GM21717 (cell line): ENCODE data around the gene PEMT.
"Not testable (repeated sequence)": the region's sequence is repeated elsewhere in the genome, so short reads cannot be mapped to it uniquely, and the experiment has no call there.

Experiments
- ATAC-seq: cut with Tn5 transposase; IDR thresholded peaks from one replicate; pipeline ENCODE4 v1.9.1; 2021; ENCODE audit warnings: mild to moderate bottlenecking, moderate library complexity; ENCODE audit not compliant: unreplicated experiment

The PEMT gene, protein sequence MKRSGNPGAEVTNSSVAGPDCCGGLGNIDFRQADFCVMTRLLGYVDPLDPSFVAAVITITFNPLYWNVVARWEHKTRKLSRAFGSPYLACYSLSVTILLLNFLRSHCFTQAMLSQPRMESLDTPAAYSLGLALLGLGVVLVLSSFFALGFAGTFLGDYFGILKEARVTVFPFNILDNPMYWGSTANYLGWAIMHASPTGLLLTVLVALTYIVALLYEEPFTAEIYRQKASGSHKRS

DNA sequence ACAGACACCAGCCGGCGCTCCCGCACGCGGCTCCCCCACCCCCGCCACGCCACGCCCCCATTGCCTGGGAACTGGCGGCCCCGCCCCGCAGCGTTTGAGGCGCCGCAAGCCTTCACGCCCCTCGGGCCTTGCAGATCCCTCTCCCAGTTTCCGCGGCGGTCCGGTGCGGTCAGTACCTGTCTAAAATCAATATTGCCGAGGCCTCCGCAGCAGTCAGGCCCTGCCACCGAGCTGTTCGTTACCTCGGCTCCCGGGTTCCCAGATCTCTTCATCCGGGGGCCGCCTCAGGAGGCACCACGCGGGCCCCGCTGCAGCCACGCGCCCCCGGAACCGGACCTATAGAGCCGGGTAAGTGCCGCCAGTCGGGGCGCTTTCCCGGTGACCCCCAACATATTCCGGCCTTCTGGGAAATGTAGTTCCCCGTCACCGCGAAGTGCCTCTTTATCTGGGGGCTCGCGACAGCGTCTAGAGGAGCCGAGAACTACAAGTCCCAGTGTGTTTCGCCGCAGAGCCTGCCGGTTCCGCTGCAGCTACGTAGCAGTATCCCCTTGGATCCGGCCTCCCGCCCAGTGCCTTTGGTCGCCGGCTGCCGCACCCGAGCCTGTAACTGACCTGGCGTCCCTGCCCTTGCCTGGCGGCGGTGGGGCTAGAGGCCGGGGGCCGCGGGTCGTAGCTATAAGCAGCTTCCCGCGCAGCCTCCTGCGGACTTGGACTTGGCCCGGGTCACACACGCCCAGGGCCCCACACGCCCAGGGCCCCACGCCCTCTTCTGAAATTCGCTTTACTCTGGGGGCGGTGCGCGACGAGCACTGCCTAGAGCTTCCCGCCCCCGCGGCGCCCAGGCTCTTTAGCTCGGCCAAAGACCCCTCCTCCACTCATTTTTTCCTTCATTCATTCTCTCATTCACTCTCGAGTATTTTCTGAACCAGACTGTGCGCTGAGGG lies at the start of gene PEMT:
PEMT (minus strand) TSS at position 354 of the 944 bp plus-strand sequence; CDS start at position 272, 82 bp downstream.
- peak; percentile 87 for ATAC-seq

- not testable (repeated sequence) for ATAC-seq
These were observed 48.3 kb upstream of the PEMT start for GRCh38 chr17:17639661-17640270.

DNA sequence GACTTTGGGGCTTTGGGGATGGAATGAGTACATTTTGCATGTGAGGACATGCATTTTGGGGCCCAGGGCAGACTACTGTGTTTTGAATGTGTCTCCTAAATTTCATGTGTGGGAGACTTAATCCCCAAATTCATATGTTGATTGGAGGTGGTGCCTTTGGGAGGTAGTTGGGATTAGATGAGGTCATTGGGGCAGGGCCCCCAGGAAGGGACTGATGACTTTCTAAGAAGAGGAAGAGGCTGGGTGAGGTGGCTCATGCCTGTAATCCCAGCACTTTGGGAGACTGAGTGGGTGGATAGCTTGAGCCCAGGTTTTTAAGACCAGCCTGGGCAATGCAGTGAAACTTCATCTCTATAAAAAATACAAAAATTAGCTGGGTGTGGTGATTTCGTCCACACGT lies 47.0 kb upstream of the PEMT start:
- ATAC-seq, result no peak

GRCh38 chr17:17636272-17636885 lies 44.9 kb upstream of the PEMT start:
- no peak for ATAC-seq

- ATAC-seq, result not testable (repeated sequence)
These were observed 44.2 kb upstream of the PEMT start for GRCh38 chr17:17635537-17636271.

GRCh38 chr17:17635126-17635525 lies 43.6 kb upstream of the PEMT start:
- ATAC-seq, result no peak

- no peak for ATAC-seq
These were observed 41.8 kb upstream of the PEMT start for GRCh38 chr17:17633310-17633709.

- ATAC-seq, result not testable (repeated sequence)
These were observed 41.2 kb upstream of the PEMT start for GRCh38 chr17:17632690-17633089.

DNA sequence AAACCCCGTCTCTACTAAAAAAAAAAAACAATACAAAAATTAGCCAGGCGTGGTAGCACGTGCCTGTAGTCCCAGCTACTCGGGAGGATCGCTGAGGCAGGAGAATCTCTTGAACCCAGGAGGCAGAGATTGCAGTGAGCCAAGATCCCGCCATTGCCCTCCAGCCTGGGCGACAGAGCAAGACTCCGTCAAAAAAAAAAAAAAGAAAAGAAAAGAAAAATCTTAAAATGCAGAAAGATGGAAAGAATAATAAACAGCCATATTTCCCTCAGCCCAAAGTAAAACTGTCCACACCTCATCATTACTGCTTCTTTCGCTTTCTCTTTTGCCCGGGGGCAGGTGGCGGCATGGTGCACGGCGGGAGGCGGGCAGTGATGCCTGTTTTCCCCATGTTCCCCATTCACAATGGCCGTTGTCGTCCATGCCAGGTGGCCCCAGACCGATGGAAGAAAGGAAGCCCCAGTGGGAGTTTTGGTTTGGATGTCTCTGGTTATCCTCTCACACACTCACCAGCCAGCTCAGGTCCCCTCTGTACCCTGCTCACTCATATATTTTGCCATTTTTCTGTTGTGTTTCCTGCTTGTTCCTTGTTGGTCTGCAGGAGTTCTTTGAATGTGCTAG lies 37.0 kb upstream of the PEMT start:
- ATAC-seq, result no peak

DNA sequence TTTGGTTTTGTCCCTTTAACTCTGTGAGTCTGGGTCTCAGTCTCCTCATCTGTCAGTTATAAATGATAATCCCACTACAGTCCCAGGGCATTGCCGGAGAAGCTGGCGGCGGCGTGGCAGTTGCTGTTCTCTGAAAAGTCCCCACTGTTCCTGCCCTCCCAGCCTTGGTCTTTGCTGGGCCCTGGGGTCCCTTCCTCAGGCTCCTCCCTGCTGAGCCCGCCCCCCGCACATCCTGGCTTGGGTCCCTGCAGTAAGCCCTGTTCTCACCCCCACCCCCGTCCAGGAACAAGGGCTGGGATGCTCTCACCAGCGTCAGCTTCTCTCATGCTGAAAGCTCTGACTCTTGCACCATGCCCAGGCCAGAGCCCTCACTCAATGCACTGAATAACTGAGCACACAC lies 35.3 kb upstream of the PEMT start:
- no peak for ATAC-seq

- ATAC-seq, result no peak
These were observed 34.8 kb upstream of the PEMT start for GRCh38 chr17:17626151-17626805.

DNA sequence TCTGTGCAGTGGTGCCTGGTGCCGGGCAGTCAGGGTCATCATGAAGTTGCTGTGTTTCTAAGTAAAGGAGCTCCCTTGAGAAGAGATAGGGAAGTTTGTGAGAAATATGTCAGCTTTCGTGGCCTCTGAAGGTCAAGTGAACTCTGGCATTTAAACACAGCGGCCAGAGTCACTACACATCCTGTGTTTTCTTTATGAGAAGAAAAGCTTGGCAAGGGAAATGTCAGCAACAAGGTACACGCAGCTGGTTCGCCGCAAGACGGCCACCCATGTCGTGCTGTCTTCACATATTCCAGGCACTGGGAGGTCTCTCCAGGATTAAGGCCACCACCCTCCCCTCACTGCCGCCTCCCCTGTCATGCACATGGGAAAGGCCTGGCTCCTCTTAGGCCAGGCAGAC lies 33.2 kb upstream of the PEMT start:
- ATAC-seq, result no peak

- no peak for ATAC-seq
These were observed 32.4 kb upstream of the PEMT start for GRCh38 chr17:17623904-17624303.

DNA sequence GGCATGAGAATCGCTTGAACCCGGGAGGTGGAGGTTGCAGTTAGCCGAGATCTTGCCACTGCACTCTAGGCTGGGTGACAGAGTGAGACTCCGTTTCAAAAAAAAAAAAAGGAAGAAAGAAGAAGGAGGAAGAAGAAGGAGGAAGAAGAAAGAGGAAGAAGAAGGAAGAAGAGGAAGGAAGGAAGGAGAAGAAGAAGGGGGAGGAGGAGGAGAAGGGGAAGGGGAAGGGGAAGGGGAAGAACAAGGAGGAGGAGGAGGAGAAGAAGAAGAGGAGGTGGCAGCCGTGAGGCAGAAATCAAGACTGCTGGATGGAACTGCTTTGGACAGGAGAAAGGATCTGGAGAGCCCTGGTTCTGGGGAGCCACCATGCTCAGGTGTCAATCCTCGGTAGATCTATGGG lies 29.7 kb upstream of the PEMT start:
- no peak for ATAC-seq

GRCh38 chr17:17613708-17614114 lies 22.2 kb upstream of the PEMT start:
- no peak for ATAC-seq

- no peak for ATAC-seq
These were observed 20.8 kb upstream of the PEMT start for GRCh38 chr17:17612085-17613022.

GRCh38 chr17:17609121-17609520 lies 17.6 kb upstream of the PEMT start:
- ATAC-seq, result no peak

- ATAC-seq, result no peak
These were observed 15.0 kb upstream of the PEMT start for GRCh38 chr17:17606416-17607000.
